Heart left ventricle (tissue), 16 donors: ENCODE results near the gene MAFG. TPM values are rescaled to one million over a fixed set of nuclear protein-coding genes. Genes with fewer than 3 reads are reported as not detected.
A peak's percentile ranks its signal among the peaks of the same experiment; 100 is the strongest.

Source experiments
- ATAC-seq, 4 donors: fragments of 200-7000 bp; cut with Tn5 transposase; one replicate each; pipeline ENCODE4 v1.9.1; 2020 to 2022; ENCODE audit warnings: moderate library complexity in 4 of 4, mild to moderate bottlenecking in 3 of 4, moderate number of reproducible peaks in 1 of 4
- DNase-seq, 5 donors: peaks; one replicate each; pipeline ENCODE4 v3.0.0-alpha.2; 2020
- H3K27ac ChIP-seq, 12 donors: fragments of 200-600 bp; sonication (generic) in 4 of 12; one replicate each; pipeline versions ENCODE4 v1.5.0 to v1.8.0; 2016 to 2022; ENCODE audit warnings: mild to moderate bottlenecking in 2 of 12
- H3K27me3 ChIP-seq, 9 donors: fragments of 200-600 bp; sonication (generic) in 2 of 9; one replicate each; pipeline versions ENCODE4 v1.5.1 to v1.8.0; 2016 to 2022; ENCODE audit warnings: mild to moderate bottlenecking in 3 of 9
- H3K36me3 ChIP-seq, 9 donors: fragments of 200-600 bp; sonication (generic) in 2 of 9; one replicate each; pipeline versions ENCODE4 v1.5.0 to v1.8.0; 2018 to 2022; ENCODE audit warnings: mild to moderate bottlenecking in 2 of 9
- H3K4me1 ChIP-seq, 12 donors: fragments of 200-600 bp; sonication (generic) in 4 of 12; one replicate each; pipeline versions ENCODE4 v1.5.0 to v1.8.0; 2016 to 2022; ENCODE audit warnings: mild to moderate bottlenecking in 3 of 12
- H3K4me3 ChIP-seq, 12 donors: fragments of 200-600 bp; sonication (generic) in 4 of 12; one replicate each; pipeline versions ENCODE4 v1.5.0 to v1.8.0; 2017 to 2022; ENCODE audit warnings: mild to moderate bottlenecking in 9 of 12, moderate library complexity in 4 of 12
- H3K9me3 ChIP-seq, 12 donors: fragments of 200-600 bp; sonication (generic) in 4 of 12; one replicate each; pipeline versions ENCODE4 v1.5.0 to v1.8.0; 2016 to 2022; ENCODE audit warnings: mild to moderate bottlenecking in 1 of 12
- POLR2A ChIP-seq, 2 donors: fragments of 450-650 bp; IDR thresholded peaks; one replicate each; pipeline ENCODE4 v1.6.1; 2017; ENCODE audit warnings: antibody characterized with exemption in 2 of 2, mild to moderate bottlenecking in 2 of 2, moderate library complexity in 2 of 2
- WGBS, 4 donors: extraction: QIAGEN DNeasy Blood & Tissue Kit in 2 of 4; methylation state at CpG; one replicate each; pipeline versions ENCODE4 v1.1.5 to v1.1.7; 2013 to 2018; 5-methylcytosine and 5-hydroxymethylcytosine counted together
- intact Hi-C, 10 donors: fragments of 100-400 bp; cut with DNase I; formaldehyde crosslinking; loops; one replicate each; pipeline versions ENCODE4 v1.11.1 to v1.14.2; 2022
- polyA plus RNA-seq, 2 donors: library from polyadenylated mRNA; stranded (reverse); fragments of 200-250 nt; gene quantifications; one replicate each; pipeline ENCODE4 v1.2.3, GENCODE V29; 2013
- total RNA-seq, 9 donors: library from RNA; depleted of rRNA in 2 of 9; stranded (reverse); fragments of >200 nt in 2 of 9; fragmentation: NEBNext Ultra II Directional in 3 of 9; extraction: Animal tissue kit (Norgen Biotek cat#: 25700) in 3 of 9; gene quantifications; one replicate each; pipeline versions ENCODE4 v1.1.0 to v1.2.4, GENCODE V29; 2016 to 2023
- TF ChIP-seq, protein P1 (sequence below), 12 donors: fragments of 200-600 bp; sonication (generic) in 4 of 12; IDR thresholded peaks; one replicate each; pipeline versions ENCODE4 v1.5.0 to v1.8.0; 2018 to 2022; ENCODE audit warnings: antibody characterized with exemption in 12 of 12, mild to moderate bottlenecking in 5 of 12
- donor health status: ischemic (EF 13 %, LVEDD 7.1; RV severe dilation, severe dysfunction).
- donor health status: healthy with polysubstance abuse.
- donor health status: DM: no; HTN: yes; CAD: no.
- donor health status: DM: no; HTN: no; CAD: no.
- donor health status: ischemic (EF 25% LVEDD 6.9; RV normal size, moderate dysfunction).
- donor health status: ischemic (EF 25% LVEDD 5.7; RV mildly dilated, moderate dysfunction).
- donor health status: healthy.
- donor health status: DM: yes; HTN: yes; CAD: no.
- donor health status: ischemic (EF 35%, LVEDD 5.7; RV mildly dilated, moderate dysfunction).
- donor health status: nonischemic (EF 11% LVEDD 7.7; RV severe dilation, severe dysfunction).
- donor health status: DM: yes; HTN: yes; CAD: no.
- donor health status: PGD.
- donor health status: ischemic (EF 29% LVEDD 5.4; RV normal size, mild dysfunction).
- donor health status: nonischemic (EF 23%, LVEDD 6.1; RV moderate dilation, normal function).

The MAFG gene
- total and polyA plus RNA-seq, 11 donors, result 10.2 to 30.5 (median 18.0) TPM

DNA sequence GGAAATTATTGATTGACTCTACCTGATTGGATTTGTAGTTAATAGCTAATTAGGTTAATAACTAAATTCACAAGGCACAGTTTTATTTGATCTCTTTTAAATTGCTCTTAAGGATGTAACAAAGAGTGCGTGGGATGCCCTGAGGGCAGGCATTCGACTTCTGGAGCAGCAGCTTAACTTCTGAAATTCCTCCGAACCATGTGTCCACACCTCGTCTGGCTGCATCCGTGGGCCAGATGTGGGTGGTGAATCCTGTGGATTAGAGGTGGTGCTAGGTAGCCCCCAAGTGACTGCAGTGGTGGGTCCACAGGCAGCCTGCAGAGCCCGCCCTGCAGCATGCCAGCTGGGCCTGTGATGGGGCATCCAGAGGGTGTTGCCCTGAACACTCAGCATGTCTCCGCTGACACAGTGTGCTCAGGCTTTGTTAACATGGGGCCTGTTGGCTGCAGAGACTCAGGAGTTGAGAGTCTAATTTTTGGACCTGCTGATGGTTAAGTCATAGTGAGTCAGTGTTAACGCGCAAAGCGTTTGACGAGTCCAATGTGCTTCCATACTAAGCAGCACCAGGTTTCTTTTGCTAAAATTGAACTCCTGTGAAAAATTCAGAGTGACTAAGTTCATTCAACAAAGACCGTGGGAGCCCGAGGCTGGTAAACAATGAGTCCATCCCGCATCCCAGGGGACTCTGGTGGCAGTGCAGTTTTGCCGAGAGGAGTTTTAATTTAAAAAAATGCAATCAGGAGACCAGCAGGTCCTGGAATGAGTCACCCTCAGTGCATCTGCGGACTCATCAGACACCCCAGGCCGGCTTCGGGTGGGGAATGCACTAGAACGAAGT, 29.3 kb downstream of the MAFG start:
- no peaks in the 10 kb centered on the region for H3K9me3 ChIP-seq
- ATAC-seq (no peak), DNase-seq (peak in 1 of 5 donors; percentile 41)
- WGBS, 4 donors, result 87 to 90% (median 89%) methylated on average over 19 of the region's 19 CpGs
- H3K4me1 ChIP-seq, result peaks cover 0 to 15% (median 7%) of the 10 kb centered on the region in 12 donors
- no peak overlapping the region for H3K4me3 ChIP-seq
- H3K36me3 ChIP-seq, result peaks cover 0 to 73% (median 64%) of the 10 kb centered on the region in 9 donors
- no peak for TF ChIP-seq POLR2A (IDR thresholded peaks at IDR 0.05)
- TF ChIP-seq, protein P1, sequence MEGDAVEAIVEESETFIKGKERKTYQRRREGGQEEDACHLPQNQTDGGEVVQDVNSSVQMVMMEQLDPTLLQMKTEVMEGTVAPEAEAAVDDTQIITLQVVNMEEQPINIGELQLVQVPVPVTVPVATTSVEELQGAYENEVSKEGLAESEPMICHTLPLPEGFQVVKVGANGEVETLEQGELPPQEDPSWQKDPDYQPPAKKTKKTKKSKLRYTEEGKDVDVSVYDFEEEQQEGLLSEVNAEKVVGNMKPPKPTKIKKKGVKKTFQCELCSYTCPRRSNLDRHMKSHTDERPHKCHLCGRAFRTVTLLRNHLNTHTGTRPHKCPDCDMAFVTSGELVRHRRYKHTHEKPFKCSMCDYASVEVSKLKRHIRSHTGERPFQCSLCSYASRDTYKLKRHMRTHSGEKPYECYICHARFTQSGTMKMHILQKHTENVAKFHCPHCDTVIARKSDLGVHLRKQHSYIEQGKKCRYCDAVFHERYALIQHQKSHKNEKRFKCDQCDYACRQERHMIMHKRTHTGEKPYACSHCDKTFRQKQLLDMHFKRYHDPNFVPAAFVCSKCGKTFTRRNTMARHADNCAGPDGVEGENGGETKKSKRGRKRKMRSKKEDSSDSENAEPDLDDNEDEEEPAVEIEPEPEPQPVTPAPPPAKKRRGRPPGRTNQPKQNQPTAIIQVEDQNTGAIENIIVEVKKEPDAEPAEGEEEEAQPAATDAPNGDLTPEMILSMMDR (IDR thresholded peaks at IDR 0.05), result no peak
- intact Hi-C loops, result loop anchor here in 1 of 10 donors (5.0 kb wide), 1 partner anchor 51 kb away; no protein-coding TSS in a partner anchor
- H3K27me3 ChIP-seq, result peaks cover 0 to 19% (median 0%) of the 10 kb centered on the region in 9 donors
- no peak overlapping the region for H3K27ac ChIP-seq

DNA sequence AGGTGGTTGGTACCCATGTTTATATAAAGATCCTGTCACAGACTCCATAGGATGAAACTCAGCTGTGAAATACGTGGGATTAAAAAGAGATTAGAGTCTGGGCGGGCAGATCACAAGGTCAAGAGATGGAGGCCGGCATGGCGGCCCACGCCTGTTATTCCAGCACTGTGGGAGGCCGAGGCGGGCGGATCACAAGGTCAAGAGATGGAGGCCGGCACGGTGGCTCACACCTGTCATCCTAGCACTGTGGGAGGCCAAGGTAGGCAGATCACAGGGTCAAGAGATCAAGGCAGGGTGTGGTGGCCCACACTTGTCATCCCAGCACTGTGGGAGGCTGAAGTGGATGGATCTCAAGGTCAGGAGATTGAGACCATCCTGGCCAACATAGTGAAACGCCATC, 32.1 kb downstream of the MAFG start:
- intact Hi-C loops, result loop anchor here in 1 of 10 donors (5.0 kb wide), 1 partner anchor 48 kb away; no protein-coding TSS in a partner anchor
- DNase-seq, result peak in 1 of 5 donors; percentile 29
- no peak overlapping the region for H3K4me3 ChIP-seq
- TF ChIP-seq, protein P1 (IDR thresholded peaks at IDR 0.05), result no peak
- no peak for TF ChIP-seq POLR2A (IDR thresholded peaks at IDR 0.05)
- H3K9me3 ChIP-seq, result no peaks in the 10 kb centered on the region
- H3K27me3 ChIP-seq, result no peaks in the 10 kb centered on the region
- no peak overlapping the region for H3K27ac ChIP-seq
- no peak for ATAC-seq
- peaks cover 1 to 20% (median 11%) of the 10 kb centered on the region in 12 donors for H3K4me1 ChIP-seq
- H3K36me3 ChIP-seq, result peaks cover 0 to 71% (median 63%) of the 10 kb centered on the region in 9 donors
- 90 to 93% (median 91%) methylated on average over 11 of the region's 11 CpGs for WGBS, 4 donors

DNA sequence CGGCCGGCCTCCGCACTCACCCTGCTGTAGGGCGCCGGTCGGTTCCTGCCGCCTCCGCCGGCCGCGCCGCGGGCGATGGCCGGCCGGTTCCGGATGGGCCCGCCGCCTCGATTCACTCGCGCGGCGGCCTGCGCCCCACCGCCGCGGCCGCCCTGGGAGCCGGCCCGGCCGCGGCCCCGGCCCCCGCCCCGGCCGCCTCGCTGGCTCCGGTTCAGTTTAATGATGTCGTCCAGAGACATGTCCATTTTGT, 36.3 kb downstream of the MAFG start:
- intact Hi-C loops, result loop anchor here in 1 of 10 donors (1.0 kb wide), 1 partner anchor 20 kb away; the partner anchor contains the start of gene PCYT2
- DNase-seq (no peak), ATAC-seq (no peak)
- Histone ChIP-seq H3K9me3 (no peaks in the 10 kb centered on the region), H3K27me3 (no peaks in the 10 kb centered on the region), H3K4me3 (peak overlapping the region; percentile 56 to 99 (median 94)), H3K4me1 (peaks cover 7 to 31% (median 21%) of the 10 kb centered on the region in 12 donors), H3K36me3 (peaks cover 0 to 70% (median 63%) of the 10 kb centered on the region in 9 donors), H3K27ac (peak overlapping the region in 11 of 12 donors; percentile 69 to 97 (median 94))
- 0 to 1% (median 0%) methylated on average over 13 to 40 of the region's 40 CpGs; no CpG with 5 or more reads in 1 of the 4 donors for WGBS, 4 donors
- no peak for TF ChIP-seq POLR2A (IDR thresholded peaks at IDR 0.05)
- TF ChIP-seq, protein P1 (IDR thresholded peaks at IDR 0.05), result no peak
